HepG2 (cell line): ENCODE results near the gene FAAP20. TPM values are rescaled to one million over a fixed set of nuclear protein-coding genes. Genes with fewer than 3 reads are reported as not detected.

Experiments
- ATAC-seq: fragments of 200-7000 bp; cut with Tn5 transposase; 3 replicates; pipeline ENCODE4 v1.9.1; 2020; ENCODE audit warnings: mild to moderate bottlenecking, moderate library complexity
- BruUV-seq: library from RNA; stranded (reverse); fragments of 400-500 nt; replicated peaks from 2 replicates; lab custom pipeline; 2021; lab: Mats Ljungman, UMichigan
- CTCF ChIA-PET: fragments of 300-600 bp; formaldehyde crosslinking; extraction: SDS; loops from one replicate; lab custom pipeline; 2021; ENCODE audit warnings: low total read pairs, inconsistent platforms, low intra/inter-chr PET ratio; lab: Yijun Ruan, JAX
- POLR2A ChIA-PET: fragments of 350-600 bp; sonication (Branson Sonifier 250); formaldehyde crosslinking; loops from one replicate; lab custom pipeline; 2020; ENCODE audit warnings: antibody characterized with exemption, inconsistent platforms; lab: Yijun Ruan, JAX
- DNase-seq: peaks from one replicate; pipeline ENCODE4 v3.0.0-alpha.2; 2015; ENCODE audit warnings: low spot score
- FAIRE-seq: peaks from 3 replicates; lab custom pipeline; 2011; peaks lifted over from hg19 to GRCh38; lab: Jason Lieb, UNC
- H2AFZ ChIP-seq: one replicate; pipeline ENCODE4 v1.6.1; 2011; ENCODE audit warnings: low read length, inconsistent platforms
- H3K27ac ChIP-seq: fragments of 300-600 bp; 3 replicates; pipeline ENCODE4 v1.8.0; 2011; ENCODE audit warnings: mixed run types, mild to moderate bottlenecking, mixed read lengths, low read length, inconsistent platforms; ENCODE audit not compliant: insufficient read depth; ENCODE audit errors: extremely low read length
- H3K27me3 ChIP-seq, 2 experiments: fragments of 200-600 bp in 1 of 2; 2 replicates in 1 of 2; 3 replicates in 1 of 2; pipeline versions ENCODE4 v1.6.0 to v1.8.0; 2011; ENCODE audit warnings: low read length in 2 of 2, mild to moderate bottlenecking in 2 of 2, moderate library complexity in 2 of 2, inconsistent platforms in 1 of 2; ENCODE audit not compliant: insufficient read depth in 2 of 2, control insufficient read depth in 1 of 2
- H3K36me3 ChIP-seq, 2 experiments: fragments of 200-600 bp in 1 of 2; replicated peaks in 1 of 2; 2 replicates in 1 of 2; 3 replicates in 1 of 2; pipeline versions ENCODE4 v1.5.1 to v1.8.0; 2011; ENCODE audit warnings: low read length in 2 of 2, inconsistent platforms in 1 of 2; ENCODE audit not compliant: insufficient read depth in 2 of 2, control insufficient read depth in 1 of 2
- H3K4me1 ChIP-seq: 2 replicates; pipeline ENCODE4 v1.5.1; 2012; ENCODE audit warnings: low read length, inconsistent platforms; ENCODE audit not compliant: insufficient read depth
- H3K4me2 ChIP-seq: 2 replicates; pipeline ENCODE4 v1.6.0; 2011; ENCODE audit warnings: low read depth, low read length, inconsistent platforms
- H3K4me3 ChIP-seq, 3 experiments: fragments of 200-600 bp in 1 of 3; sonication (generic), shearing (Covaris generic) in 1 of 3; replicated peaks in 1 of 3; 2 replicates each; pipeline ENCODE4 v1.5.1; 2011 to 2016; ENCODE audit warnings: low read length in 3 of 3, inconsistent platforms in 2 of 3, low read depth in 2 of 3, mild to moderate bottlenecking in 2 of 3, control low read depth in 1 of 3, mixed read lengths in 1 of 3; ENCODE audit not compliant: insufficient read depth in 1 of 3
- H3K79me2 ChIP-seq: one replicate; pipeline ENCODE4 v1.6.1; 2011; ENCODE audit warnings: low read length, inconsistent platforms; ENCODE audit not compliant: insufficient read depth
- H3K9ac ChIP-seq: 2 replicates; pipeline ENCODE4 v1.6.0; 2011; ENCODE audit warnings: mild to moderate bottlenecking, low read depth, low read length, inconsistent platforms; ENCODE audit not compliant: insufficient read depth
- H3K9me3 ChIP-seq: 2 replicates; pipeline ENCODE4 v1.5.1; 2012; ENCODE audit warnings: mild to moderate bottlenecking, low read length
- H4K20me1 ChIP-seq: 2 replicates; pipeline ENCODE4 v1.6.0; 2011; ENCODE audit warnings: inconsistent platforms, mild to moderate bottlenecking, low read length, moderate library complexity; ENCODE audit not compliant: insufficient read depth
- ASH2L ChIP-seq: fragments of 300-600, 200-600 bp; sonication (generic); IDR thresholded peaks from 2 replicates; pipeline ENCODE4 v1.7.0; 2017; ENCODE audit warnings: low read depth, mild to moderate bottlenecking, moderate library complexity, mixed read lengths, low read length; ENCODE audit not compliant: insufficient read length
- CCDC6 ChIP-seq: sonication (generic); formaldehyde crosslinking; IDR thresholded peaks from 2 replicates; pipeline ENCODE4 v1.8.1; 2022; ENCODE audit warnings: mild to moderate bottlenecking, missing genetic modification reagents, moderate library complexity
- CREM ChIP-seq, 2 experiments: sonication (generic) in 1 of 2; formaldehyde crosslinking in 1 of 2; IDR thresholded peaks; 2 replicates each; pipeline versions ENCODE4 v1.4.0 to v1.6.1; 2016 to 2020; ENCODE audit warnings: antibody characterized with exemption in 1 of 2, mild to moderate bottlenecking in 1 of 2, missing genetic modification reagents in 1 of 2
- HNRNPK ChIP-seq: fragments of 200-400 bp; formaldehyde crosslinking; IDR thresholded peaks from 2 replicates; pipeline ENCODE4 v1.6.1; 2018; ENCODE audit warnings: low read length, low read depth, moderate library complexity, mild to moderate bottlenecking; ENCODE audit not compliant: poor library complexity, severe bottlenecking
- JUND ChIP-seq: sonication (generic); formaldehyde crosslinking; IDR thresholded peaks from 2 replicates; pipeline ENCODE4 v1.8.0; 2022; ENCODE audit warnings: mild to moderate bottlenecking, missing genetic modification reagents
- MAFF ChIP-seq: IDR thresholded peaks from 2 replicates; pipeline ENCODE4 v1.6.1; 2011; ENCODE audit warnings: low read depth, low read length, improper control_type of control experiment
- MIER2 ChIP-seq: IDR thresholded peaks from 2 replicates; pipeline ENCODE4 v1.6.1; 2016; ENCODE audit warnings: missing biosample characterization, missing genetic modification reagents
- PCBP2 ChIP-seq: fragments of 200-400 bp; formaldehyde crosslinking; optimal IDR thresholded peaks from 2 replicates; pipeline ENCODE3; 2018; ENCODE audit warnings: low read length, low read depth; ENCODE audit not compliant: poor library complexity, severe bottlenecking
- TCF7 ChIP-seq: sonication (generic); IDR thresholded peaks from 2 replicates; pipeline ENCODE4 v1.6.1; 2016; ENCODE audit warnings: antibody characterized with exemption, low read depth
- ZFP41 ChIP-seq: sonication (generic); formaldehyde crosslinking; IDR thresholded peaks from 2 replicates; pipeline ENCODE4 v1.4.0; 2020; ENCODE audit warnings: mild to moderate bottlenecking, missing genetic modification reagents, borderline replicate concordance
- ZNF441 ChIP-seq: sonication (generic); formaldehyde crosslinking; IDR thresholded peaks from 2 replicates; pipeline ENCODE4 v1.7.0; 2021; ENCODE audit warnings: missing genetic modification reagents, borderline replicate concordance
- WGBS: methylation state at CpG from one replicate; pipeline ENCODE4 v1.1.6; 2017; ENCODE audit warnings: low lambda C conversion rate; 5-methylcytosine and 5-hydroxymethylcytosine counted together
- in situ Hi-C: cut with HindIII; loops from 2 replicates; pipeline ENCODE4 v1.10.0; 2017; ENCODE audit warnings: low pct_unique_long_range_greater_than_20kb; ENCODE audit not compliant: extremely low pct_ligation_motif_present
- intact Hi-C: fragments of 100-400 bp; cut with micrococcal nuclease; formaldehyde crosslinking; loops from one replicate; pipeline ENCODE4 v1.10.0; 2022; ENCODE audit not compliant: unreplicated experiment
- polyA plus RNA-seq, 8 experiments: library from polyadenylated mRNA; depleted of rRNA in 3 of 8; stranded (reverse) in 7 of 8; unstranded in 1 of 8; fragments of >200 nt; fragmentation: Illumina TruSeq in 4 of 8; extraction: Trizol in 4 of 8; gene quantifications; 2 replicates each; pipeline versions ENCODE4 v1.2.1 to v1.2.3, GENCODE V29; 2011 to 2016; ENCODE audit warnings: low read depth in 4 of 8, missing spikeins in 1 of 8, mixed read lengths in 1 of 8; ENCODE audit not compliant: insufficient read depth in 1 of 8
- total RNA-seq, 5 experiments: library from RNA; depleted of rRNA; stranded (reverse); fragments of >200 nt; fragmentation: Illumina TruSeq; extraction: Trizol; gene quantifications; 2 replicates each; pipeline ENCODE4 v1.2.3, GENCODE V29; 2016; ENCODE audit warnings: low read depth in 1 of 5
- TF ChIP-seq, protein P1 (sequence below): sonication (generic); formaldehyde crosslinking; IDR thresholded peaks from 2 replicates; pipeline ENCODE4 v1.4.0; 2020; ENCODE audit warnings: mild to moderate bottlenecking, missing genetic modification reagents
- TF ChIP-seq, protein P2 (sequence below): sonication (generic); formaldehyde crosslinking; IDR thresholded peaks from 2 replicates; pipeline ENCODE4 v1.5.0; 2020; ENCODE audit warnings: missing genetic modification reagents

FAAP20 gene
- total and polyA plus RNA-seq, 2 of the 13 experiments (the other 11 are each of a cell fraction or from before 2014, with no cell fraction given), result 9.6 to 10.8 TPM

DNA sequence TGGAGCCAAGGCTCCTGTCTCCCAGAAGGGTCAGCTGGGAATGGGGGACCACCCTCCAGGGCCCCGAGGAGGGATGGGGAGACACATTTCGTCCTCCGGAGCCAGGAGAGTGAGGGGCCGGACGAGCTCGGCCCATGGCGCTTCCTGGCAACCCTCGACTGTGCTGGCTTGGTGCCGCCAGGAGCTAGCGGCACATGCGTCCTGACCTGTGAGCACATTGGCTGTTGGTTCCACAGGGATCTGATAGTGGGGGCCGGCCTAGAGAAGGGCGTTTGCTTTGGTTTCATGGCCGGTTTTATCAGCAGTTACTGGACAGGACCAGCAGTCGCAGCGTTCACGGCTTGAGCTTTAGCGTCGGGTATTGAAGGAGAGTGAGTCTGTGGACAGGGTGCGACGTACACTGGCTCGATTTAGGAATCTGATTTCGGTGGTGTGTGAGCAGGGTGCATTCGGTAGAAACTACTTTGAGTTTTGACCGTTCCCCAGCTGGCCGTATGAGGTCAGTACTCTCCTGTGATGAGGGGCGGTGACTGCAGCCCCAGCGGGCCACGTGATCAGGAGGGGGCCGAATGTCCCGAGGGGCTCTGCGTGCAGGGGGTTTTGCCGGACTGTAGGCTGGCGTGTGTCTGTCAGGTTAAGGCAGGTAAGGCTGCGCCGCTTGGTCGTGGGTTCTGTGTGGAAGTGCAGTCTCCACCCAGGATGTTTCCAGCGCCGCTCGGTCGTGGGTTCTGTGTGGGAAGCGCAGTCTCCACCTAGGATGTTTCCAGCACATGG lies 18.7 kb downstream of the FAAP20 start:
- peaks cover 29 to 64% of the 10 kb centered on the region in 2 experiments for H3K36me3 ChIP-seq

DNA sequence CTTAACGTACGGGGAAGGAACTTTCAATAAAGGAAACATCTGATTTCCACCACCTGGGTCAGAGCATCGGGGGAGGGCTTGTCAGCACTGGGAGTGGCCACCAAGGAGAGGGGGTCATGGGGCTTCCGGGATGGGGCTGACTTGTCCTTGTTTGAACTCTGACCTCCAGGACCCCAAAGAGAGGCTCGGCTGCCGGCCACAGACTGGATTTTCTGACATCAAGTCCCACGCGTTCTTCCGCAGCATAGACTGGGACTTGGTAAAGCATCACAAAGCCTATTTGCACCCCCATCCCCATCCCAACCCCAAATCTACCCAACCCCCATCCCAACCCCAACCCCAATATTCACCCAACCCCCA lies 19.5 kb downstream of the FAAP20 start:
- H3K4me1 ChIP-seq, result no peaks in the 10 kb centered on the region
- in situ Hi-C loops, result loop anchor here (25.0 kb wide), 1 partner anchor 337 kb away; no protein-coding TSS in a partner anchor
- ATAC-seq, result no peak
- H3K27ac ChIP-seq, result no peak overlapping the region
- H3K9ac ChIP-seq, result no peak overlapping the region
- no peak for FAIRE-seq
- no peak overlapping the region for H3K4me3 ChIP-seq
- BruUV-seq, result no TSS peak
- TF ChIP-seq, protein P1, sequence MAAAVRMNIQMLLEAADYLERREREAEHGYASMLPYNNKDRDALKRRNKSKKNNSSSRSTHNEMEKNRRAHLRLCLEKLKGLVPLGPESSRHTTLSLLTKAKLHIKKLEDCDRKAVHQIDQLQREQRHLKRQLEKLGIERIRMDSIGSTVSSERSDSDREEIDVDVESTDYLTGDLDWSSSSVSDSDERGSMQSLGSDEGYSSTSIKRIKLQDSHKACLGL, result no peak
- TF ChIP-seq HNRNPK (peak; percentile 34), PCBP2 (peak; percentile 58)
- no peak for DNase-seq
- H3K79me2 ChIP-seq, result no peaks in the 10 kb centered on the region
- intact Hi-C loops, result no loop called here
- no peak overlapping the region for H2AFZ ChIP-seq
- no peaks in the 10 kb centered on the region for H3K27me3 ChIP-seq
- H3K4me2 ChIP-seq, result no peak overlapping the region
- no peaks in the 10 kb centered on the region for H3K9me3 ChIP-seq
- POLR2A ChIA-PET, result no interaction called here
- CTCF ChIA-PET, result no interaction called here
- peaks cover 31 to 69% of the 10 kb centered on the region in 2 experiments for H3K36me3 ChIP-seq
- WGBS, result 95% methylated on average over 8 of the region's 9 CpGs
- no peaks in the 10 kb centered on the region; the same call in 1 of the 2 replicates for H4K20me1 ChIP-seq

More for the DNA sequence above, 18.7 kb downstream of the FAAP20 start:
- ChIA-PET POLR2A (interaction anchor here (1.5 kb wide), 1 partner anchor 14 kb away, joined by 4 read pairs; no protein-coding TSS in a partner anchor), CTCF (no interaction called here)
- no peaks in the 10 kb centered on the region for H3K27me3 ChIP-seq
- H3K9me3 ChIP-seq, result no peaks in the 10 kb centered on the region
- WGBS, result 97% methylated on average over 37 of the region's 42 CpGs
- no peaks in the 10 kb centered on the region for H3K79me2 ChIP-seq
- ATAC-seq (no peak), DNase-seq (no peak), FAIRE-seq (no peak)
- TF ChIP-seq TCF7 (no peak), ASH2L (no peak), MAFF (no peak), MIER2 (CRISPR knock-in tag) (no peak), ZFP41 (CRISPR knock-in tag) (no peak), CREM (IDR thresholded peaks at IDR 0.05) (no peak), CREM (CRISPR knock-in tag; IDR thresholded peaks at IDR 0.05) (no peak), JUND (CRISPR knock-in tag) (no peak), ZNF441 (no peak), CCDC6 (CRISPR knock-in tag) (no peak)
- TF ChIP-seq, protein P2, sequence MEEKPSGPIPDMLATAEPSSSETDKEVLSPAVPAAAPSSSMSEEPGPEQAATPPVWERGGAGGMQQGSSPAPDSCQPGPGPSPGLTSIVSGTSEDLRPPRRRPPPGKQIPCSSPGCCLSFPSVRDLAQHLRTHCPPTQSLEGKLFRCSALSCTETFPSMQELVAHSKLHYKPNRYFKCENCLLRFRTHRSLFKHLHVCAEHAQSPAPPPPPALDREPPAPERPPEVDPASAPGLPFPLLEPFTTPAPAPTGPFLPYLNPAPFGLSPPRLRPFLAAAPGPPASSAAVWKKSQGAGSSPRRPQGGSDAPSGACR, result no peak
- H3K27ac ChIP-seq, result no peak overlapping the region
- in situ Hi-C loops (loop anchor here (25.0 kb wide), 1 partner anchor 336 kb away; no protein-coding TSS in a partner anchor), intact Hi-C loops (no loop called here)
- no peak overlapping the region for H3K9ac ChIP-seq
- no peaks in the 10 kb centered on the region for H3K4me1 ChIP-seq
- no peaks in the 10 kb centered on the region; the same call in 1 of the 2 replicates for H4K20me1 ChIP-seq
- no peak overlapping the region for H3K4me3 ChIP-seq
- H2AFZ ChIP-seq, result no peak overlapping the region
- no peak overlapping the region for H3K4me2 ChIP-seq
- no TSS peak for BruUV-seq
